ENCODE measurements around the gene AHDC1.

DNA sequence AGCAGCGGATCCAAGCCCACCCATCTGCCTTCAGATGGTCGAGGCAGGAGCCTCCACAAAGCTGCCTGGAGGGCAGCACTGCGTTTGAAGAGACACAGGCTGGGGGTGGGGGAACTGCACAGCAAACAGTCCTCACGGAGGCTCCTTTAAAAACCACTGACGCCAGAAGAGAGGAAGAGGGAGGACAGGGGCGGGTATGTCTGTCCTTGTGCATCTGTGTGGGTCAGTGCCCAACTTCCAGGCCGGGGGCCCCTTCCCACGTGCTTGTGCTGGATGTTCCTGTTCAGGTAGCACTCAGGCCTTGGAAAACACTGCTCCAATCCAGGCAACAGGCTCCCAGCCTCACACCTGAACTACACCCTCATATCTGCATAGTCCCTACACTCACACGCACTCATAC, 7.7 kb downstream of the AHDC1 start:
- TF ChIP-seq, protein P1, sequence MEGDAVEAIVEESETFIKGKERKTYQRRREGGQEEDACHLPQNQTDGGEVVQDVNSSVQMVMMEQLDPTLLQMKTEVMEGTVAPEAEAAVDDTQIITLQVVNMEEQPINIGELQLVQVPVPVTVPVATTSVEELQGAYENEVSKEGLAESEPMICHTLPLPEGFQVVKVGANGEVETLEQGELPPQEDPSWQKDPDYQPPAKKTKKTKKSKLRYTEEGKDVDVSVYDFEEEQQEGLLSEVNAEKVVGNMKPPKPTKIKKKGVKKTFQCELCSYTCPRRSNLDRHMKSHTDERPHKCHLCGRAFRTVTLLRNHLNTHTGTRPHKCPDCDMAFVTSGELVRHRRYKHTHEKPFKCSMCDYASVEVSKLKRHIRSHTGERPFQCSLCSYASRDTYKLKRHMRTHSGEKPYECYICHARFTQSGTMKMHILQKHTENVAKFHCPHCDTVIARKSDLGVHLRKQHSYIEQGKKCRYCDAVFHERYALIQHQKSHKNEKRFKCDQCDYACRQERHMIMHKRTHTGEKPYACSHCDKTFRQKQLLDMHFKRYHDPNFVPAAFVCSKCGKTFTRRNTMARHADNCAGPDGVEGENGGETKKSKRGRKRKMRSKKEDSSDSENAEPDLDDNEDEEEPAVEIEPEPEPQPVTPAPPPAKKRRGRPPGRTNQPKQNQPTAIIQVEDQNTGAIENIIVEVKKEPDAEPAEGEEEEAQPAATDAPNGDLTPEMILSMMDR (IDR thresholded peaks at IDR 0.05) = no peak
- TF ChIP-seq POLR2A (IDR thresholded peaks at IDR 0.05) = peak in 1 of 2 donors; percentile 11
